Loucy (cell line): ENCODE data around the gene CAST.

Source experiments
- CTCF ChIP-seq: fragments of 200-600 bp; sonication (generic); conservative IDR thresholded peaks from 2 replicates; pipeline ENCODE4 v1.5.1; 2014; ENCODE audit warnings: mild to moderate bottlenecking, antibody characterized with exemption, low read length
- EZH2phosphoT487 ChIP-seq: fragments of 200-600 bp; IDR thresholded peaks from 2 replicates; pipeline ENCODE4 v1.6.1; 2018; ENCODE audit warnings: antibody characterized with exemption, mild to moderate bottlenecking, moderate library complexity, borderline replicate concordance

- TF ChIP-seq CTCF (peak; percentile 80), EZH2phosphoT487 (no peak)
Measured at GRCh38 chr5:96687812-96688453, 25.8 kb downstream of the CAST start.
